ENCODE results near the gene SASH1. TPM values are rescaled to one million over a fixed set of nuclear protein-coding genes. Genes with fewer than 3 reads are reported as not detected.

SASH1 gene
- total RNA-seq, 1 experiment from 2014 or later: 11.7 TPM

DNA sequence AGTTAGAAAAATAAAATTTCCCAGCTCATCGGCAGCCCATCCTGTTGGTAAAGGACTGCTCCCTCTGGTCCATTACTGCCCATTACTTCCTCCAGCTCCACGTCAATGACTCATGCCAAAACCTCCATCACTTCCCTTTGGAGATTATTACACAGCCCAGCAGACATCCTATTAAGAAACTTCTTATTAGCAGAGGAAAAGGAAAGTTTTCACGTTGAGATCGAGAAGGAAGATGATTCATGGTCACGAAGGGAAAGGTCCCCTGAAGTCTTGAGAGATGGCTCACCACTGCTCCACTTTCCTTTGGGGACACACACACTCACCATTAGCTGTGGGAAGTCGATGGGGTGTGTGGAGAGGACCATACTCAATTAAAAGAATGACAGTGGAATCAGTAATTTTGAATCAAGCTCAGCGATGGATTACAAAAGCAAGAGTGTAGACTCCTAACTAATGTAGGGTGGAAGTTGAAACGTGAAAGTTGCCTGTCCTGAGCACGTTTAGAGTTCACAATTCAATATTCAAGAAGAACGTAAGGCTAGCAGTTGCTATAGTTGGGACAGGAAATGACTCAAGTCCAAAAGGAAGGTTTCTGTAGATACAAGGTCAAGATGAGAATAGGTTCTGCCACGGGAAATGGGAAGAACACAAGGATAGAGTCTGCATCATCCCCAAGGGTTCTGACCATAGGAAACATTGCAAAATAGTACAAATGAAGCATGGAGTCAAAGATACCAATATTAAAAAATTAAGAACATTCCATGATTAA, 21.6 kb downstream of the SASH1 start:
- intact Hi-C loops (cut with micrococcal nuclease): no loop called here
- TF ChIP-seq EZH2 (IDR thresholded peaks at IDR 0.05) (no peak), CBX3 (IDR thresholded peaks at IDR 0.05; ENCODE audit: low read depth) (no peak), TCF7L2 (IDR thresholded peaks at IDR 0.05; ENCODE audit: borderline replicate concordance, extremely low read depth, insufficient read depth, insufficient read length) (no peak), EGR1 (IDR thresholded peaks at IDR 0.05; ENCODE audit: low read depth) (no peak), FOSL1 (IDR thresholded peaks at IDR 0.05; ENCODE audit: low read depth) (no peak)
- TF ChIP-seq, protein P1, sequence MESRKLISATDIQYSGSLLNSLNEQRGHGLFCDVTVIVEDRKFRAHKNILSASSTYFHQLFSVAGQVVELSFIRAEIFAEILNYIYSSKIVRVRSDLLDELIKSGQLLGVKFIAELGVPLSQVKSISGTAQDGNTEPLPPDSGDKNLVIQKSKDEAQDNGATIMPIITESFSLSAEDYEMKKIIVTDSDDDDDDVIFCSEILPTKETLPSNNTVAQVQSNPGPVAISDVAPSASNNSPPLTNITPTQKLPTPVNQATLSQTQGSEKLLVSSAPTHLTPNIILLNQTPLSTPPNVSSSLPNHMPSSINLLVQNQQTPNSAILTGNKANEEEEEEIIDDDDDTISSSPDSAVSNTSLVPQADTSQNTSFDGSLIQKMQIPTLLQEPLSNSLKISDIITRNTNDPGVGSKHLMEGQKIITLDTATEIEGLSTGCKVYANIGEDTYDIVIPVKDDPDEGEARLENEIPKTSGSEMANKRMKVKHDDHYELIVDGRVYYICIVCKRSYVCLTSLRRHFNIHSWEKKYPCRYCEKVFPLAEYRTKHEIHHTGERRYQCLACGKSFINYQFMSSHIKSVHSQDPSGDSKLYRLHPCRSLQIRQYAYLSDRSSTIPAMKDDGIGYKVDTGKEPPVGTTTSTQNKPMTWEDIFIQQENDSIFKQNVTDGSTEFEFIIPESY (IDR thresholded peaks at IDR 0.05; ENCODE audit: extremely low read depth, insufficient replicate concordance, low read length): no peak
- TF ChIP-seq, protein P2, sequence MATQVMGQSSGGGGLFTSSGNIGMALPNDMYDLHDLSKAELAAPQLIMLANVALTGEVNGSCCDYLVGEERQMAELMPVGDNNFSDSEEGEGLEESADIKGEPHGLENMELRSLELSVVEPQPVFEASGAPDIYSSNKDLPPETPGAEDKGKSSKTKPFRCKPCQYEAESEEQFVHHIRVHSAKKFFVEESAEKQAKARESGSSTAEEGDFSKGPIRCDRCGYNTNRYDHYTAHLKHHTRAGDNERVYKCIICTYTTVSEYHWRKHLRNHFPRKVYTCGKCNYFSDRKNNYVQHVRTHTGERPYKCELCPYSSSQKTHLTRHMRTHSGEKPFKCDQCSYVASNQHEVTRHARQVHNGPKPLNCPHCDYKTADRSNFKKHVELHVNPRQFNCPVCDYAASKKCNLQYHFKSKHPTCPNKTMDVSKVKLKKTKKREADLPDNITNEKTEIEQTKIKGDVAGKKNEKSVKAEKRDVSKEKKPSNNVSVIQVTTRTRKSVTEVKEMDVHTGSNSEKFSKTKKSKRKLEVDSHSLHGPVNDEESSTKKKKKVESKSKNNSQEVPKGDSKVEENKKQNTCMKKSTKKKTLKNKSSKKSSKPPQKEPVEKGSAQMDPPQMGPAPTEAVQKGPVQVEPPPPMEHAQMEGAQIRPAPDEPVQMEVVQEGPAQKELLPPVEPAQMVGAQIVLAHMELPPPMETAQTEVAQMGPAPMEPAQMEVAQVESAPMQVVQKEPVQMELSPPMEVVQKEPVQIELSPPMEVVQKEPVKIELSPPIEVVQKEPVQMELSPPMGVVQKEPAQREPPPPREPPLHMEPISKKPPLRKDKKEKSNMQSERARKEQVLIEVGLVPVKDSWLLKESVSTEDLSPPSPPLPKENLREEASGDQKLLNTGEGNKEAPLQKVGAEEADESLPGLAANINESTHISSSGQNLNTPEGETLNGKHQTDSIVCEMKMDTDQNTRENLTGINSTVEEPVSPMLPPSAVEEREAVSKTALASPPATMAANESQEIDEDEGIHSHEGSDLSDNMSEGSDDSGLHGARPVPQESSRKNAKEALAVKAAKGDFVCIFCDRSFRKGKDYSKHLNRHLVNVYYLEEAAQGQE (IDR thresholded peaks at IDR 0.05; ENCODE audit: low read depth): no peak
- H3K9me3 ChIP-seq (ENCODE audit: control insufficient read depth in 1 of 2, insufficient read depth in 1 of 2, low read depth in 1 of 2, low read length in 2 of 2): no peaks in the 10 kb centered on the region
- BruUV-seq (replicated peaks): no TSS peak
- no peaks in the 10 kb centered on the region for H3K27me3 ChIP-seq (ENCODE audit: insufficient read depth, low read length)
- H3K9ac ChIP-seq (ENCODE audit: low read length): no peak overlapping the region
- no peaks in the 10 kb centered on the region for H4K20me1 ChIP-seq (ENCODE audit: insufficient read depth)
- ChIA-PET RAD21 (ENCODE audit: low non-redundant PET in 1 of 2, low total read pairs in 2 of 2, uncharacterized antibody in 2 of 2, unreplicated experiment in 2 of 2) (no interaction called here), POLR2A (no interaction called here), CTCF (no interaction called here)
- DNase-seq (ENCODE audit: low read depth, low spot score) (no peak), ATAC-seq (no peak)
- H3K4me1 ChIP-seq (ENCODE audit: control insufficient read depth in 1 of 2, insufficient read depth in 2 of 2, low read length in 2 of 2): peaks cover 0 to 5% of the 10 kb centered on the region in 2 experiments; a peak in 1 of 4 replicates
- H3K4me2 ChIP-seq (ENCODE audit: low read length): no peak overlapping the region
- no peaks in the 10 kb centered on the region for H3K36me3 ChIP-seq (ENCODE audit: control insufficient read depth in 1 of 2, insufficient read depth in 2 of 2, low read length in 2 of 2)
- H3K4me3 ChIP-seq (replicated peaks in 1 of 2; ENCODE audit: low read depth in 1 of 2, low read length in 2 of 2): no peak overlapping the region
- H3K9me2 ChIP-seq (ENCODE audit: insufficient read depth): no peaks in the 10 kb centered on the region
- no peak overlapping the region for H2AFZ ChIP-seq (ENCODE audit: low read depth, low read length, poor library complexity, severe bottlenecking)
- no peaks in the 10 kb centered on the region for H3K79me2 ChIP-seq (ENCODE audit: insufficient read depth, low read length)
- no peak overlapping the region for H3K27ac ChIP-seq (ENCODE audit: low read depth, low read length)
